GM21367 (cell line): Measurements from ENCODE around the gene C1QL4.
A peak's percentile ranks its signal among the peaks of the same experiment; 100 is the strongest.

Experiments
- ATAC-seq: cut with Tn5 transposase; IDR thresholded peaks from one replicate; pipeline ENCODE4 v1.9.1; 2021; ENCODE audit not compliant: unreplicated experiment

The C1QL4 gene

DNA sequence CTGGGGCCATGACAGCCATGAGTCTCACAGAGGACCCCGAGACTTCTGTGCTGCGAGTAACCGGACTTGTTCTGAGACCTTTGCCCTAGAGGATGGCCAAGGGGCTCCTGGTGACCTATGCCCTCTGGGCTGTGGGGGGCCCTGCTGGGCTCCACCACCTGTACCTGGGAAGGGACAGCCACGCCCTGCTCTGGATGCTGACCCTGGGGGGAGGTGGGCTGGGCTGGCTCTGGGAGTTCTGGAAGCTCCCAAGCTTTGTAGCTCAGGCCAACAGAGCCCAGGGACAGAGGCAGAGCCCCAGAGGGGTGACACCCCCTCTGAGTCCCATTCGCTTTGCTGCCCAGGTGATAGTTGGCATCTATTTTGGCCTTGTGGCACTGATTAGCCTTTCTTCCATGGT lies 11.8 kb upstream of the C1QL4 start:
- ATAC-seq = no peak

- no peak for ATAC-seq
These were observed 10.6 kb upstream of the C1QL4 start for GRCh38 chr12:49347311-49348193.

DNA sequence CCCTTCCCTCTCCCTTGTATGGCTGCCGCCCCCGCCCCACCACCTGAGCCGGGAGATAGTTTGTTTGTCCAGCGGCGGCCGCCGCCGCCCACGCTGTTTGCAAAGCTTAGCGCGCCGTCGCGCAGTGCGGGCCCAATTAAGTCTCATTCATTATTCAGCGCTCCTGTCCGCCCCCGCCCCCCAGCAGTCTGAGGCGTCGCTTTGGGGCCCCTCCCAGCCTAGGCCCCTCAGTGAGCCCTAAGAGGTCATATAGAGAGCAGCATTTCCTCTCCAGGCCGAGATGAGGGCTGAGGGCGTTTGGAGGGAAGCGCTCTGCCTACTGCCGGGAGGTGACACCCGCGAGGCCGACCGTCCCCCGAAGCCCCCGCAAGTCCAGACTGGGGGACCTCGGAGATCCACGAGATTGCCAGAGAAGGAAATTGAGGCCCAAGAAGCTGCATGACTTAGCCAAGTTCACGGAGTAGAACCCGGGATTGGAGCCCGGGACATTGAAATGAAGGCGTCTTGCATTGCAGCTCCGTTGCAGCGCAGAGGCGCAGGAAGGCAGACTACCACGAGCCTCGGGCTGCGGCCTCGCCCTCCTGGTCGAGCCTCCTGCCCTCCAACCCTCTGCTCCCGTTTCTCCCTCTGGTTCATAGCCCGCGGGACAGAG lies 9.8 kb upstream of the C1QL4 start, which contains the start of gene DNAJC22:
Gene DNAJC22, plus strand, starts transcription at position 230 of the 652 bp plus-strand sequence. CDS start 1,985 bp downstream, outside the sequence.
- ATAC-seq = no peak

DNA sequence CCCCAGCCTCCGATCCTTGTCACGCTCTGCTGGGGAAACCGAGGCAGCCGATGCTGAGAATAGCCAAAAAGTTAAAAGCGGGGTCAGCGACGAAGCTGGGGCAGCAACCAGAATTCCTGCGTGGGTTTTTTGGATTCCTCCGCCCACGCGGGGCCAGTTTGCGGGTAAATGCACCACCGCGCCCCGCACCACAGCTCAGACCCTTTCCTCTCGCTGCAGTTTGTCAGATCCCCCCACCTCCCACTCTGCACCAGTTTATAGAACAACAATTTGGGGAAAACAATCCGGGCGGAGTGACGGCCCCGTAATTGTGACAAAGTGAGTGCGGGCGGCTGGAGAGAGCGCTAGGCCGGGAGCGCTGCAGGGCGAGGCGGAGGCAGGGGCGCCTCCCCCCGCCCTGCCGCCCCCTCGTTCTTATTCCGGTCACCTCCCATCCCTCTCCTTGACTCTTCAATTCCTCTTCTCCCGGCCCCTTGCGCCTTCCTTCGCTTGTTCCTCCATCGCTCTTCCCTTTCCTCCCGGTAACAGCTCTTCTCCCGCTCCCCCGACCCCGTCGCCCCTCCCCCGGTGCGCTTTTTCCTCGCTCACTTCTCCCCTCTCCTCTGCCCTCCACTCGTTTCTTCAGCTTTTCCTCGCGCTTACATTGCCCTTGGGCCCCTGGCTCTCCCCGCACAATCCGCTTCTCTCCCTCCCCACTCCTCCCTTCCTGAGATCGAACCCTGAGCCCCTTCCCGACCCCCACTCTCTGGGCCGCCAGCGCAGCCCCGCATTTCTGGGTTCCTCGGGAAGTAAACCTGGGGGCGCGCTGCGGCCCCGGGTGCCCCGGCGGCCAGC lies 9.1 kb upstream of the C1QL4 start:
- ATAC-seq = no peak

- ATAC-seq = no peak
These were observed 8.2 kb upstream of the C1QL4 start for GRCh38 chr12:49345051-49345824.

DNA sequence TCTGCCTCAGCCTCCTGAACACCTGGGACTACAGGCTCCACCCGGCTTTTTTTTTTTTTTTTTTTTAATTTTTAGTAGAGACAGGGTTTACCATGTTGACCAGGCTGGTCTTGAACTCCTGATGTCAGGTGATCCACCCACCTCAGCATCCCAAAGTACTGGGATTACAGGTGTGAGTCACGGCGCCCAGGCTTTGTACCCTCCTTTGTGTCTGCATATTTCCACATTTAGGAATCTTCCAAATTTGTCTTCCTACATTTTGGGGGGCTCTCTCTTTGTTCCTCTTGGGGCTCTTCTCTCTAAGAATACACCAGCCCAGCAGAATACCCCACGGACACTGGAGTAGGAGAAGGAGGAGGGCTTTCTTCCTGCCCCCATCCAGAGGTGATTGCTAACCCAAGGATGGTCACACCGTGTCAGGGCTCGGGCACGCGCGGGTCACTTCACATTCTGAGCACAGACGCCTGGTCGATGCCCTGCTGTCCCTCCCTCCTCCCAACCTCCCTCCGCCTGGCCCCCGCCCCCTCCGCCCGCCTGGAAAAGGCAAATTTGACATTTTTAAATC lies 7.6 kb upstream of the C1QL4 start:
- ATAC-seq = no peak

DNA sequence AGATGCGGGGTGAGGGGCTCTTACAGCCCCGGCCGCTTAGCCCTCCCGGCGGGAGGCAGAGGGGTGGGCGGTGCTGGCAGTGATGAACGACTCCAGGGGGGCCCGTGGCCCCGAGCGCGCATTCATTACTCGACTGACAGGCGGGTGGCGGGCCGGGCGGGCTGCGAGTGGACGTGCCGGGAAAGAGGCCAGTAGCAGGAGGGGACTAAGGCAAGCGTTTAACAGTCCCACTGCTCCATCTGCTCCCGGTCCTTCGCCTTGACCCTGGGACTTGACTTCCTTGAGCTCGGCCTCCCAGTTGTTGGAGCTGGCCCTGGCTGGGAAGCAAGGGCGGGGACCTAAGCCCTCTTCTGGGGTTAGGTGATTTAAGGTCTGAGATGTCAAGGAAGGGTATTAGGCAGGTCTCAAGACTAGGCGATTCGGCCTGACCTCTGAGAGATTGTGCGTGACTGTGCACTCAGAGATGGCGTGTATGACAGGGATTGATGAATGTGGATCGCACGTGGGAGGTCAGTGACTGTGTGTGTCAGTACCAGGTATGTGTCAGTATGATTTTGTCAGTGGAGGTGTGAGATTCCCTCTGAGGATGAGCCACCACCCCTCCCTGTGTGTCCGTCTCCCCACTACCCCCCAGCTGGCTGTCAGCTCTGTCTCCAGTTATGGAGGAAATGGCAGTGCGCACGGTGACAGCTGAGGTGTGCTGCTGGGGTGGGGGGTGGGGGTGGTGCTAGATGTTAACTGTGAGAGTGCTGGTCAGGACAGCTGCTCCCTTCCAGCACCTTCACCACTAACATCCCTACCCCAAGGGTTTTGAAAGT lies 6.1 kb upstream of the C1QL4 start:
- no peak for ATAC-seq

GRCh38 chr12:49342066-49342913 lies 5.3 kb upstream of the C1QL4 start:
- ATAC-seq = peak; percentile 35

GRCh38 chr12:49341777-49342065 lies 4.7 kb upstream of the C1QL4 start:
- ATAC-seq = no peak

DNA sequence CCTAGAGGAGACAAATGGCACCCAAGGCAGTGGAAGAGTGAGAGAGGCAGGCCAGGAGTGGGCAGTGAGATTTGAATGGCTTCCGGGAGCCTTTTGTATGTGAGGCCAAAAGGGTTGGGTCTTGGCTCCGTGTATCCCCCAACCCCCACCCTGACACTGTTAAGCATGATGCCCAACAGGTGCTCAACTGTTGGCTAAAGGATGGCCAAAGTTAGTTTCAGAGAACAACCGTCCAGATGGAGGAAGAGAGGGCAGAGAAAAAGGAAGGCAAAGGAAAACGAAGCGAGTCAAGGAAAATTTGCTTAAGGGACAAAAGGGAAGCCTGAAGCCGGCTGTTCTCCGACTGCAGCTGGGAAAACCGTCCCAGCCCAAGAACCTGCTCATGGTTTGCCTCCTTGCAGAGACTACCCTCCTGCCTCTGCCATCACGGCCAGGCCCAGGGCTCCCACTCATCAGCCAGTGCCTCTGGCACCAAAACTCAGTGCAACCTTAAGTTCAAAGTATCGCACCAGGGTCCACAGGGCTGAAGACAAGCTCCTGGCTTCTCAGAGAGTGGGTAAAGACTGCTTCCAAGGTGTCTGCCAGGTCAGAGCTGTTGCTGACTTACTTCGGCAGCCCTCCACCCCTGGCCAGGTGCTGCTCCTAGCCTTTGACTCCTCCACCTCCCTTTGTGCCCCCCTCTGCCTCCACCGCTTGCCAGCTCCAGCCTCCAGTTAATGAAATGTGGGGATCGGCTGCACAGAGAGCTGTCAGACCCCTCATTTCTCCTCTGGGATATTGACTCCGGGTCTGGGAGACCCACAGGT lies 4.2 kb upstream of the C1QL4 start:
- ATAC-seq = no peak

- no peak for ATAC-seq
These were observed 3.3 kb upstream of the C1QL4 start for GRCh38 chr12:49340095-49340870.

DNA sequence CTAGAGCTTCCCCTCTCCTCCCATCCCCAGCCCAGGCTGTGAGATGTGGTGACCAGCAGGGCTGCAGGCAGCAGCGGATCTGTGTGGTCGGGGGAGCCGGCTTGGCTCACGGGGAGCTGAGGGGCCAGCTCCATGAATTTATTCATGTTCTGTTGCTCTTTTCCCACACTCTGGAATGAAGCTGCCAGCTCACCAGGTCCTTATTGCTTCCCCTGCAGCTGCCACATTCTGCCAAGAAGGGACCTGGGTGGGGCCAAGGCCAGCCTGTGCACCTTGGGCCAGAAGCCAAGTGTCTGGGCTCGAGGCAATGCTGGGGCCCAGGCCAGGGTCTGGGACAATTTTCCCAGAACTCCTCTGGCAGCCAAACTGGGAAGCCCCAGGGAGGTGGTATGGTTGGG lies 2.5 kb upstream of the C1QL4 start:
- ATAC-seq = no peak

- no peak for ATAC-seq
These were observed 2.0 kb upstream of the C1QL4 start for GRCh38 chr12:49338830-49339463.

- no peak for ATAC-seq
These were observed 888 bp downstream of the C1QL4 start for GRCh38 chr12:49335955-49336644.

DNA sequence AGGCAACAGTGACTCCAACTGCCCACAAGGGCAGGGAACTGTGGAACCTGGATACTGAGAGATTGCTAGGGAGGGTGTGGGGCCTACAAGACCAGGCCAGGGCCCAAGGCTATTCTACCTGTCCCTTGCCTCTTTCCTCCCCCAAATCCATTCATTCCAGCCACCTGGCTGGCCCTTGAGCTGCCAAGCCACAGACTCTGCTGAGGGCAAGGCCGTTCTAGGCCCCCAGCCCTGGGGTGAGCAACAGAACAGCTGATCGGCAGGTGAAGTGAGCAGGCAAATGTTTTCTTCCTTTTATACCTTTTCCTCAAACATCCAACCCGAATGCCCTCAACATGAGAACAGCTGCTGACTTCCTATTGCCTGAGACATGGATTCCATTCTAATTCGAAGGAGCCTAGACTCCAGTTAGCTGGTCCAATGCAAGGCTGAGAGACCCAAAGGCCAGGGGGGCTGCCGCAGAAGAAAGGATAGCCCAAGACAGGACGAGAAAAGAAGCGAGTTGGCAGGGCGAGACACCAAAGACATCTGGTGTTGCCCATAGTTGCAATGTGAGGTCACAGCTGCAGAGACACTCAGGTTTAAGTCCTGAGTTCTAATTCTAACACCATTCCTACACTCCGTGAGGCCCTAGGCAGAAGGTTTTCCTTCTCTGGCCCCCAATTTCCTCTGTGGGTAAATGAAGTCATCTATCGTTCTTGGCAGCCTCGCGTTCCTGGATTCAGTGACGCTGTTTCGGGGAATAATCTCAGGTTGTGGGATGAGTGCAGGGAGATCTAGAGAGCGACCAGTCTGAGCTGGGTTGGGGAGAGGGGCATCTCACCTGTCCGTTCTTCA lies 1.7 kb downstream of the C1QL4 start:
- ATAC-seq = no peak
